Caco-2 (cell line): ENCODE measurements around the gene ABCA13. TPM values are rescaled to one million over a fixed set of nuclear protein-coding genes. Genes with fewer than 3 reads are reported as not detected.

Experiments
- BruUV-seq: library from RNA; stranded (reverse); fragments of 400-500 nt; replicated peaks from 2 replicates; lab custom pipeline; 2021; lab: Mats Ljungman, UMichigan
- CTCF ChIA-PET: fragments of 300-600 bp; sonication (Branson Sonifier 250); formaldehyde crosslinking; loops from one replicate; lab custom pipeline; 2022; ENCODE audit warnings: antibody characterized with exemption; lab: Charles Lee
- POLR2A ChIA-PET: fragments of 300-600 bp; sonication (Branson Sonifier 250); formaldehyde crosslinking; loops from one replicate; lab custom pipeline; 2022; ENCODE audit warnings: antibody characterized with exemption; lab: Charles Lee
- DNase-seq, 2 experiments: peaks; one replicate each; pipeline versions ENCODE4 v3.0.0 to v3.0.0-alpha.2; 2020 to 2022
- H3K27me3 ChIP-seq: replicated peaks from 2 replicates; pipeline ENCODE4 v1.6.0; 2011; ENCODE audit warnings: low read length; ENCODE audit not compliant: control insufficient read depth, insufficient read depth
- H3K36me3 ChIP-seq: 2 replicates; pipeline ENCODE4 v1.5.1; 2011; ENCODE audit warnings: low read length; ENCODE audit not compliant: control insufficient read depth, insufficient read depth
- H3K4me1 ChIP-seq: fragments of 250-450 bp; sonication (Bioruptor Pico); 2 replicates; pipeline ENCODE4 v1.5.1; 2020; ENCODE audit warnings: mild to moderate bottlenecking
- H3K4me3 ChIP-seq: 2 replicates; pipeline ENCODE4 v1.5.1; 2011; ENCODE audit warnings: low read depth, mild to moderate bottlenecking, control low read depth, low read length
- H3K9me3 ChIP-seq: fragments of 250-450 bp; sonication (Bioruptor Pico); 2 replicates; pipeline ENCODE4 v1.5.1; 2020; ENCODE audit warnings: mild to moderate bottlenecking, moderate library complexity
- H3K27ac Mint-ChIP-seq: one replicate; pipeline ENCODE4 v1.8.0; 2022; ENCODE audit warnings: mixed read lengths; ENCODE audit not compliant: unreplicated experiment
- H3K27me3 Mint-ChIP-seq: one replicate; pipeline ENCODE4 v1.8.0; 2022; ENCODE audit warnings: mixed read lengths; ENCODE audit not compliant: insufficient read depth, unreplicated experiment
- H3K36me3 Mint-ChIP-seq: one replicate; pipeline ENCODE4 v1.8.0; 2022; ENCODE audit warnings: mild to moderate bottlenecking, mixed read lengths; ENCODE audit not compliant: insufficient read depth, unreplicated experiment
- H3K4me1 Mint-ChIP-seq: one replicate; pipeline ENCODE4 v1.8.0; 2022; ENCODE audit warnings: low read depth, mixed read lengths; ENCODE audit not compliant: unreplicated experiment
- H3K4me3 Mint-ChIP-seq: one replicate; pipeline ENCODE4 v1.8.0; 2022; ENCODE audit warnings: mild to moderate bottlenecking, moderate library complexity, mixed read lengths; ENCODE audit not compliant: unreplicated experiment
- H3K9me3 Mint-ChIP-seq: one replicate; pipeline ENCODE4 v1.8.0; 2022; ENCODE audit warnings: mixed read lengths; ENCODE audit not compliant: unreplicated experiment
- CTCF ChIP-seq, 2 experiments: fragments of 200-600 bp in 1 of 2; IDR thresholded peaks; 1 replicate in 1 of 2; 2 replicates in 1 of 2; pipeline versions ENCODE4 v1.5.1 to v1.8.0; 2011 to 2022; ENCODE audit warnings: antibody characterized with exemption in 1 of 2, control low read depth in 1 of 2, inconsistent platforms in 1 of 2, low read depth in 1 of 2, low read length in 1 of 2, mild to moderate bottlenecking in 1 of 2, moderate library complexity in 1 of 2; ENCODE audit not compliant: insufficient read depth in 1 of 2, severe bottlenecking in 1 of 2, unreplicated experiment in 1 of 2
- intact Hi-C: fragments of 100-400 bp; cut with micrococcal nuclease; formaldehyde crosslinking; loops from one replicate; pipeline ENCODE4 v1.10.0; 2022; ENCODE audit not compliant: unreplicated experiment
- total RNA-seq: library from RNA; stranded (reverse); gene quantifications from 2 replicates; pipeline ENCODE4 v1.2.3, GENCODE V29; 2022

ABCA13 gene
- total RNA-seq, 1 experiment from 2014 or later, result 0.07 TPM

GRCh38 chr7:48350515-48350914, 179.3 kb downstream of the ABCA13 start:
- intact Hi-C loops, result no loop called here
- ChIA-PET POLR2A (no interaction called here), CTCF (no interaction called here)
- Mint-ChIP-seq H3K9me3 (no peaks in the 10 kb centered on the region), H3K4me1 (no peaks in the 10 kb centered on the region), H3K4me3 (no peak overlapping the region), H3K27ac (no peak overlapping the region), H3K36me3 (no peaks in the 10 kb centered on the region), H3K27me3 (peaks cover 31% of the 10 kb centered on the region)
- BruUV-seq, result no TSS peak
- no peak overlapping the region for H3K4me3 ChIP-seq
- H3K4me1 ChIP-seq, result no peaks in the 10 kb centered on the region
- H3K36me3 ChIP-seq, result no peaks in the 10 kb centered on the region
- no peak for DNase-seq
- no peaks in the 10 kb centered on the region for H3K9me3 ChIP-seq
- H3K27me3 ChIP-seq, result peaks cover 1% of the 10 kb centered on the region; the same call in 1 of the 2 replicates
- no peak for TF ChIP-seq CTCF (IDR thresholded peaks at IDR 0.05; ENCODE audit: insufficient read depth in 1 of 2, low read depth in 1 of 2, low read length in 1 of 2, severe bottlenecking in 1 of 2, unreplicated experiment in 1 of 2)

DNA sequence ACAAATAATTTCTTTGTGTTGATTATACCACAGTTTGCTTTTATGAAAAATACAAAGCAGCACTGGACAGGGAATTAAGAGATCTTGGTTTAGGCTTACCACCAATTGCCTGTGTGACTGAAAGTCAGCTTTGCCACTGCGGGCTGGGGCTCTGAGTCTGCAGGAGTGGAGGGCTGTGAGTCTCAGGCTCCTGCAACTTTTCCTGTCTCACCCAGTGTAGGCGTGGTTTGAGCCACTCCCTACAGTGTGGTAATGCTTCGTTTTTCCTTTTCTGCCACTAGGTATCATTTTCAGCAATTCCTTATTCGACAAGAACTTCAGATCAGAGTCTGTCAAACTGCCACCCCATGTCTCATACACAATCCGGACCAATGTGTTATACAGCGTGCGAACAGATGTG, 180.6 kb downstream of the ABCA13 start:
- intact Hi-C loops, result no loop called here
- H3K27me3 Mint-ChIP-seq, result peaks cover 38% of the 10 kb centered on the region
- CTCF ChIA-PET, result no interaction called here
- Histone ChIP-seq H3K4me1 (no peaks in the 10 kb centered on the region), H3K27me3 (peaks cover 1% of the 10 kb centered on the region; the same call in 1 of the 2 replicates), H3K4me3 (no peak overlapping the region), H3K9me3 (no peaks in the 10 kb centered on the region), H3K36me3 (no peaks in the 10 kb centered on the region)
- no peaks in the 10 kb centered on the region for H3K4me1 Mint-ChIP-seq
- no TSS peak for BruUV-seq
- no peaks in the 10 kb centered on the region for H3K9me3 Mint-ChIP-seq
- no peak overlapping the region for H3K4me3 Mint-ChIP-seq
- DNase-seq, result no peak
- no peaks in the 10 kb centered on the region for H3K36me3 Mint-ChIP-seq
- POLR2A ChIA-PET, result no interaction called here
- no peak for TF ChIP-seq CTCF (IDR thresholded peaks at IDR 0.05; ENCODE audit: insufficient read depth in 1 of 2, low read depth in 1 of 2, low read length in 1 of 2, severe bottlenecking in 1 of 2, unreplicated experiment in 1 of 2)
- no peak overlapping the region for H3K27ac Mint-ChIP-seq

DNA sequence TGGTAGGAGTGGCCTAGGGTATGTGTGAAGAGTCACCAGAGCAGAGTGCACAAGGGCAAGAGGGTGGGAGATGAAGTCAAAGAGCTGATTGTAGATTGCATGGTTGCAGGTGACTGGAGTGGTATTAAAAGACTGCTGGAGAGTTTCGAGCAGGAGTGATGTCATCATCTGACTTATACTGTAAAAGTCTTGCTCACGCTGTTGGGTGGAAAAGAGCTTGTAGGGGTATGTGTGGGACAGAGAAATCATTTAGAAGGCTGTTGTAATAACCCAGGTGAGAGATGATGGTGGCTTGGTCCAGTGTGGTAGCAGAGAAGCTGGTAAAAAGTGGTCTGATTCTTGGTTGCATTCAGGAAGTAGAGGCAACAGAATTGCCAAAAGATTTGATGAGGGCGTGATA, 184.1 kb downstream of the ABCA13 start:
- H3K9me3 Mint-ChIP-seq, result no peaks in the 10 kb centered on the region
- no peak for DNase-seq
- CTCF ChIA-PET, result no interaction called here
- H3K4me3 ChIP-seq, result no peak overlapping the region
- TF ChIP-seq CTCF (IDR thresholded peaks at IDR 0.05; ENCODE audit: insufficient read depth in 1 of 2, low read depth in 1 of 2, low read length in 1 of 2, severe bottlenecking in 1 of 2, unreplicated experiment in 1 of 2), result no peak
- no peaks in the 10 kb centered on the region for H3K4me1 Mint-ChIP-seq
- H3K9me3 ChIP-seq, result no peaks in the 10 kb centered on the region
- H3K4me1 ChIP-seq, result no peaks in the 10 kb centered on the region
- no peaks in the 10 kb centered on the region for H3K36me3 Mint-ChIP-seq
- no TSS peak for BruUV-seq
- POLR2A ChIA-PET, result no interaction called here
- intact Hi-C loops, result no loop called here
- no peak overlapping the region for H3K27ac Mint-ChIP-seq
- no peaks in the 10 kb centered on the region for H3K27me3 ChIP-seq
- H3K4me3 Mint-ChIP-seq, result no peak overlapping the region
- no peaks in the 10 kb centered on the region for H3K36me3 ChIP-seq
- peaks cover 25% of the 10 kb centered on the region for H3K27me3 Mint-ChIP-seq
